ENCODE measurements around the gene ADAM19.

ADAM19 gene

GRCh38 chr5:157464519-157465171 lies 110.9 kb downstream of the ADAM19 start:
- TF ChIP-seq, protein P1, sequence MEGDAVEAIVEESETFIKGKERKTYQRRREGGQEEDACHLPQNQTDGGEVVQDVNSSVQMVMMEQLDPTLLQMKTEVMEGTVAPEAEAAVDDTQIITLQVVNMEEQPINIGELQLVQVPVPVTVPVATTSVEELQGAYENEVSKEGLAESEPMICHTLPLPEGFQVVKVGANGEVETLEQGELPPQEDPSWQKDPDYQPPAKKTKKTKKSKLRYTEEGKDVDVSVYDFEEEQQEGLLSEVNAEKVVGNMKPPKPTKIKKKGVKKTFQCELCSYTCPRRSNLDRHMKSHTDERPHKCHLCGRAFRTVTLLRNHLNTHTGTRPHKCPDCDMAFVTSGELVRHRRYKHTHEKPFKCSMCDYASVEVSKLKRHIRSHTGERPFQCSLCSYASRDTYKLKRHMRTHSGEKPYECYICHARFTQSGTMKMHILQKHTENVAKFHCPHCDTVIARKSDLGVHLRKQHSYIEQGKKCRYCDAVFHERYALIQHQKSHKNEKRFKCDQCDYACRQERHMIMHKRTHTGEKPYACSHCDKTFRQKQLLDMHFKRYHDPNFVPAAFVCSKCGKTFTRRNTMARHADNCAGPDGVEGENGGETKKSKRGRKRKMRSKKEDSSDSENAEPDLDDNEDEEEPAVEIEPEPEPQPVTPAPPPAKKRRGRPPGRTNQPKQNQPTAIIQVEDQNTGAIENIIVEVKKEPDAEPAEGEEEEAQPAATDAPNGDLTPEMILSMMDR (IDR thresholded peaks at IDR 0.05; ENCODE audit: low read depth, low read length) = no peak
- no peak for TF ChIP-seq EZH2phosphoT487 (IDR thresholded peaks at IDR 0.05; ENCODE audit: low read depth)
- peaks cover 11% of the 10 kb centered on the region for H3K27me3 ChIP-seq (ENCODE audit: low read depth, low read length)

DNA sequence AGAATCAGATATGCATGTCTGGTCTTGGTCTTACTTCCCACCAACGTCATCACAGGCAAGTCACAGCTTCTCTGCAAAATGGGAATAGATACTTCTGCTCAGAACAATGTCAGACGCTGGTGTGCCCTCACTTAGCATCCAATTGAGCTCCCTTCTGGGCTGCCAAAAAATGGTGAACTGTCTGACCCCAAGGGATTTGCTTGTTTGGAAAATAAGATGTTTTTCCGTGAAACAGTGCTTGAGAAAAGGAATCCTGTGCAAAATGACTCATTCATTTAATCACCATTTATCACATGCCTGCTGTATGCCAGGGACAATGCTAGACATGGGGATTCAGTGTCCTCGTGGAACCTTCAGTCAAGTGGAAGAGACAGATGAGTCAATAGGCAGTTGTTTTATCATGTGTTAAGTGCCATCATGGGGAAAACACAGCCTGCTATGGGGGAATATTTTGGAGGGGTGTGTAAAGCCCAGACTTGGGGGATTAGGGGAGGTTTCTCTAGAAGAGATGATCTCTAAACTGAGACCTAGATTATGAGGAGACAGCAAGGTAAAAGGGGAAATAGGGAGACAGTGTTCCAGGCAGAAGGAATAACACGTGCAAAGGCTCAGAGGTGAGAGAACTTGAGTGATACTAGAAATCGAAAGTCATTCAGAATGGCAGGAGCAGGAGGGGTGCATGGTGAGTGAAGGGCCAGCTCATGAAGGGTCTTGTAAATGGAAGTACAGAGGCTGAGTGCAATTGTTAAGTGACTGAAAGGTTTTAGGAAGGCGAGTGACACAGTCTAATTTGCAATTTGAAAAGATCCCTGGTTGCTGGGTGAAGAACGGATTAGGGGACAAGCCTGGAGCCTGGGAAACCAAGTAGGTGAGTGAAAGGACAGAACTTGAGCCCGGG lies 111.7 kb downstream of the ADAM19 start:
- H3K4me3 ChIP-seq (ENCODE audit: low read length) = 0 out of 2 replicates have a peak overlapping the region, but pooled peaks have one; percentile 29
- TF ChIP-seq, protein P1 (IDR thresholded peaks at IDR 0.05; ENCODE audit: low read depth, low read length) = no peak
- no peak for TF ChIP-seq EZH2phosphoT487 (IDR thresholded peaks at IDR 0.05; ENCODE audit: low read depth)

More at GRCh38 chr5:157464519-157465171, 110.9 kb downstream of the ADAM19 start:
- no peaks in the 10 kb centered on the region for H4K20me1 ChIP-seq (ENCODE audit: insufficient read depth, low read length)
- H2AFZ ChIP-seq (ENCODE audit: low read depth, low read length) = no peak overlapping the region
- peaks cover 21% of the 10 kb centered on the region for H3K4me1 ChIP-seq (ENCODE audit: low read length)
- no peaks in the 10 kb centered on the region for H3K79me2 ChIP-seq (ENCODE audit: low read length)
- no peak overlapping the region for H3K27ac ChIP-seq (ENCODE audit: low read length)
- H3K36me3 ChIP-seq (replicated peaks; ENCODE audit: low read depth, low read length) = no peaks in the 10 kb centered on the region
- no peaks in the 10 kb centered on the region for H3K9me3 ChIP-seq (ENCODE audit: insufficient read depth, low read length)
- H3K4me2 ChIP-seq (ENCODE audit: low read length) = peak overlapping the region; percentile 68
- H3K4me3 ChIP-seq (ENCODE audit: low read length) = 0 out of 2 replicates have a peak overlapping the region, but pooled peaks have one; percentile 29
- H3K9ac ChIP-seq (ENCODE audit: low read length) = no peak overlapping the region

DNA sequence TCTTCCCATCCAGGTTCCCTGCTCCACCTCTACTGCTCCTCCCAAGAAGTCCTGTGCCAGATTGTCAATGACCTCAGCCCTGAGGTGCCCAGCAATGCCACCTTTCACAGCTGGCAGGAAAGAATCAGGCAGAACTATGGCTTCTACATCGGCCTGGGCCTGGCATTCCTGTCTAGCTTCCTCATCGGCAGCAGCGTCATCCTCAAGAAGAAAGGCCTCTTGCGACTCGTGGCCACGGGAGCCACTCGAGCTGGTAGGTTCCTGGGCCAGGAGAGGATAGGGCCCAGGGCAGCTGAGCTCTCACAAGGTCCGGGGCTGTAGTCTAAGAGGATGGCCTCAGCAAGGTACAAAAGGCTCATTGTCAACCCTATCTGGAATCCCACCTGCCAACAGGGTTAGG lies 112.5 kb downstream of the ADAM19 start:
- H4K20me1 ChIP-seq (ENCODE audit: insufficient read depth, low read length) = no peaks in the 10 kb centered on the region
- no peak overlapping the region for H3K4me3 ChIP-seq (ENCODE audit: low read length)
- H3K9ac ChIP-seq (ENCODE audit: low read length) = no peak overlapping the region
- no peak overlapping the region for H3K4me2 ChIP-seq (ENCODE audit: low read length)
- no peak overlapping the region for H2AFZ ChIP-seq (ENCODE audit: low read depth, low read length)
- peaks cover 22% of the 10 kb centered on the region for H3K4me1 ChIP-seq (ENCODE audit: low read length)
- no peaks in the 10 kb centered on the region for H3K9me3 ChIP-seq (ENCODE audit: insufficient read depth, low read length)
- peaks cover 14% of the 10 kb centered on the region for H3K27me3 ChIP-seq (ENCODE audit: low read depth, low read length)
- H3K27ac ChIP-seq (ENCODE audit: low read length) = no peak overlapping the region
- no peaks in the 10 kb centered on the region for H3K79me2 ChIP-seq (ENCODE audit: low read length)
- H3K36me3 ChIP-seq (replicated peaks; ENCODE audit: low read depth, low read length) = no peaks in the 10 kb centered on the region
- TF ChIP-seq, protein P1 (IDR thresholded peaks at IDR 0.05; ENCODE audit: low read depth, low read length) = no peak
- no peak for TF ChIP-seq EZH2phosphoT487 (IDR thresholded peaks at IDR 0.05; ENCODE audit: low read depth)

More for the DNA sequence above, 111.7 kb downstream of the ADAM19 start:
- H3K27ac ChIP-seq (ENCODE audit: low read length) = no peak overlapping the region
- H3K9me3 ChIP-seq (ENCODE audit: insufficient read depth, low read length) = no peaks in the 10 kb centered on the region
- H3K4me1 ChIP-seq (ENCODE audit: low read length) = peaks cover 21% of the 10 kb centered on the region
- H3K27me3 ChIP-seq (ENCODE audit: low read depth, low read length) = peaks cover 14% of the 10 kb centered on the region
- H3K79me2 ChIP-seq (ENCODE audit: low read length) = no peaks in the 10 kb centered on the region
- no peak overlapping the region for H3K9ac ChIP-seq (ENCODE audit: low read length)
- H4K20me1 ChIP-seq (ENCODE audit: insufficient read depth, low read length) = no peaks in the 10 kb centered on the region
- peak overlapping the region; percentile 68 for H3K4me2 ChIP-seq (ENCODE audit: low read length)
- H3K36me3 ChIP-seq (replicated peaks; ENCODE audit: low read depth, low read length) = no peaks in the 10 kb centered on the region
- no peak overlapping the region for H2AFZ ChIP-seq (ENCODE audit: low read depth, low read length)

Data from OCI-LY3 (cell line).